Endothelial cell of umbilical vein (primary cell): ENCODE results near the gene FARP1. TPM values are rescaled to one million over a fixed set of nuclear protein-coding genes. Genes with fewer than 3 reads are reported as not detected.

ENCODE experiments used
- BruUV-seq: library from RNA; stranded (reverse); fragments of 400-500 nt; replicated peaks from 2 replicates; lab custom pipeline; 2021; lab: Mats Ljungman, UMichigan
- CTCF ChIA-PET: fragments of 300-600, 350-600 bp; sonication (Branson Sonifier 250); formaldehyde crosslinking; loops from one replicate; lab custom pipeline; 2021; ENCODE audit warnings: antibody characterized with exemption, inconsistent platforms; lab: Charles Lee
- POLR2A ChIA-PET: fragments of 300-600, 350-600 bp; sonication (Branson Sonifier 250); formaldehyde crosslinking; loops from one replicate; lab custom pipeline; 2021; ENCODE audit warnings: antibody characterized with exemption, inconsistent platforms; lab: Charles Lee
- DNase-seq: peaks from one replicate; pipeline ENCODE4 v3.0.0-alpha.2; 2011; ENCODE audit warnings: low read depth, low spot score
- FAIRE-seq: peaks from 2 replicates; lab custom pipeline; 2011; peaks lifted over from hg19 to GRCh38; lab: Jason Lieb, UNC
- H2AFZ ChIP-seq: 2 replicates; pipeline ENCODE4 v1.6.0; 2012; ENCODE audit warnings: low read depth, low read length, control low read depth, inconsistent platforms
- H3K27ac ChIP-seq: 2 replicates; pipeline ENCODE4 v1.5.1; 2011; ENCODE audit warnings: low read depth, mild to moderate bottlenecking, control low read depth, low read length, moderate library complexity; ENCODE audit not compliant: insufficient read depth
- H3K27me3 ChIP-seq, 2 experiments: 2 replicates each; pipeline versions ENCODE4 v1.6.0 to v1.6.1; 2011; ENCODE audit warnings: low read length in 2 of 2, mixed read lengths in 1 of 2; ENCODE audit not compliant: control insufficient read depth in 2 of 2, insufficient read depth in 2 of 2
- H3K36me3 ChIP-seq, 2 experiments: 2 replicates in 1 of 2; 3 replicates in 1 of 2; pipeline ENCODE4 v1.5.1; 2011; ENCODE audit warnings: low read length in 2 of 2, mild to moderate bottlenecking in 1 of 2, moderate library complexity in 1 of 2; ENCODE audit not compliant: control insufficient read depth in 2 of 2, insufficient read depth in 2 of 2; ENCODE audit errors: extremely low read depth in 1 of 2
- H3K4me1 ChIP-seq: 3 replicates; pipeline ENCODE4 v1.5.1; 2011; ENCODE audit warnings: mild to moderate bottlenecking, low read length; ENCODE audit not compliant: control insufficient read depth, insufficient read depth; ENCODE audit errors: extremely low read depth
- H3K4me2 ChIP-seq: 2 replicates; pipeline ENCODE4 v1.6.1; 2011; ENCODE audit warnings: low read length, control low read depth, mixed read lengths; ENCODE audit not compliant: insufficient read depth
- H3K4me3 ChIP-seq, 3 experiments: fragments of 200-600 bp in 1 of 3; sonication (generic), shearing (Covaris generic) in 1 of 3; replicated peaks in 1 of 3; 2 replicates each; pipeline ENCODE4 v1.5.1; 2011 to 2016; ENCODE audit warnings: control low read depth in 3 of 3, low read length in 3 of 3, mild to moderate bottlenecking in 2 of 3, inconsistent platforms in 1 of 3, low read depth in 1 of 3, moderate library complexity in 1 of 3; ENCODE audit not compliant: insufficient read depth in 1 of 3
- H3K79me2 ChIP-seq: 2 replicates; pipeline ENCODE4 v1.6.0; 2012; ENCODE audit warnings: low read length, inconsistent platforms; ENCODE audit not compliant: control insufficient read depth, insufficient read depth
- H3K9ac ChIP-seq: replicated peaks from 2 replicates; pipeline ENCODE3; 2011; ENCODE audit warnings: low read length, control low read depth; ENCODE audit not compliant: insufficient read depth; ENCODE audit errors: extremely low read depth
- H3K9me1 ChIP-seq: replicated peaks from 3 replicates; pipeline ENCODE4 v1.6.0; 2011; ENCODE audit warnings: mild to moderate bottlenecking, low read length; ENCODE audit not compliant: control insufficient read depth, insufficient read depth; ENCODE audit errors: extremely low read depth
- H3K9me3 ChIP-seq: replicated peaks from 2 replicates; pipeline ENCODE4 v1.5.1; 2012; ENCODE audit warnings: low read length, inconsistent platforms; ENCODE audit not compliant: control insufficient read depth, insufficient read depth
- H4K20me1 ChIP-seq: replicated peaks from 2 replicates; pipeline ENCODE3; 2011; ENCODE audit warnings: mild to moderate bottlenecking, low read length; ENCODE audit not compliant: control insufficient read depth, insufficient read depth; ENCODE audit errors: extremely low read depth
- CTCF ChIP-seq, 2 donors: IDR thresholded peaks; 1 replicate in 1 of 2; 2 replicates in 1 of 2; pipeline ENCODE4 v1.5.1; 2011; ENCODE audit warnings: low read length in 2 of 2, mild to moderate bottlenecking in 2 of 2, moderate library complexity in 2 of 2, control low read depth in 1 of 2, inconsistent platforms in 1 of 2, low read depth in 1 of 2; ENCODE audit not compliant: insufficient read depth in 1 of 2; ENCODE audit errors: extremely low read depth in 1 of 2
- EZH2 ChIP-seq: IDR thresholded peaks from 2 replicates; pipeline ENCODE4 v1.6.1; 2012; ENCODE audit warnings: borderline replicate concordance, low read depth, mild to moderate bottlenecking, moderate library complexity, low read length, inconsistent platforms; ENCODE audit not compliant: severe bottlenecking
- FOS ChIP-seq: IDR thresholded peaks from 2 replicates; pipeline ENCODE4 v1.6.1; 2011; ENCODE audit warnings: mild to moderate bottlenecking, low read length, moderate library complexity, borderline replicate concordance; ENCODE audit not compliant: insufficient read depth
- GATA2 ChIP-seq: IDR thresholded peaks from 2 replicates; pipeline ENCODE4 v1.7.0; 2011; ENCODE audit warnings: low read depth, mild to moderate bottlenecking, moderate library complexity, mixed read lengths, low read length; ENCODE audit not compliant: insufficient read length, insufficient read depth
- JUN ChIP-seq: IDR thresholded peaks from 2 replicates; pipeline ENCODE4 v1.6.1; 2011; ENCODE audit warnings: borderline replicate concordance, low read depth; ENCODE audit not compliant: insufficient read length, insufficient read depth
- MAX ChIP-seq: IDR thresholded peaks from 2 replicates; pipeline ENCODE4 v1.6.1; 2011; ENCODE audit not compliant: insufficient read depth, insufficient read length
- MYC ChIP-seq: IDR thresholded peaks from one replicate; pipeline ENCODE4 v1.6.1; 2011; ENCODE audit warnings: mild to moderate bottlenecking, low read depth, low read length
- POLR2A ChIP-seq: IDR thresholded peaks from 2 replicates; pipeline ENCODE4 v1.6.1; 2012; ENCODE audit warnings: low read depth, mild to moderate bottlenecking, control low read depth, low read length
- POLR2AphosphoS5 ChIP-seq: IDR thresholded peaks from 2 replicates; pipeline ENCODE4 v1.6.1; 2012; ENCODE audit warnings: low read depth, mild to moderate bottlenecking, control low read depth, low read length, moderate library complexity; ENCODE audit not compliant: insufficient read depth
- dilution Hi-C: fragments of 300-500 bp; cut with MboI; formaldehyde crosslinking; loops from one replicate; pipeline ENCODE4 v1.15.0; 2019; ENCODE audit warnings: low sequenced_read_pairs; ENCODE audit not compliant: extremely low pct_ligation_motif_present
- intact Hi-C: fragments of 100-400 bp; cut with micrococcal nuclease; formaldehyde crosslinking; loops from one replicate; pipeline ENCODE4 v1.10.0; 2022
- polyA plus RNA-seq, 4 experiments: library from polyadenylated mRNA; depleted of rRNA in 3 of 4; stranded (reverse) in 3 of 4; unstranded in 1 of 4; fragments of >200 nt; gene quantifications; 2 replicates each; pipeline versions ENCODE4 v1.2.1 to v1.2.3, GENCODE V29; 2011 to 2012; ENCODE audit warnings: missing spikeins in 1 of 4
- total RNA-seq: library from RNA; stranded (reverse); gene quantifications from 2 replicates; pipeline ENCODE4 v1.2.3, GENCODE V29; 2021

The FARP1 gene
- total and polyA plus RNA-seq, 2 donors (not counting 3 experiments of a cell fraction or from before 2014, with no cell fraction given), result 19.0 to 77.7 TPM

DNA sequence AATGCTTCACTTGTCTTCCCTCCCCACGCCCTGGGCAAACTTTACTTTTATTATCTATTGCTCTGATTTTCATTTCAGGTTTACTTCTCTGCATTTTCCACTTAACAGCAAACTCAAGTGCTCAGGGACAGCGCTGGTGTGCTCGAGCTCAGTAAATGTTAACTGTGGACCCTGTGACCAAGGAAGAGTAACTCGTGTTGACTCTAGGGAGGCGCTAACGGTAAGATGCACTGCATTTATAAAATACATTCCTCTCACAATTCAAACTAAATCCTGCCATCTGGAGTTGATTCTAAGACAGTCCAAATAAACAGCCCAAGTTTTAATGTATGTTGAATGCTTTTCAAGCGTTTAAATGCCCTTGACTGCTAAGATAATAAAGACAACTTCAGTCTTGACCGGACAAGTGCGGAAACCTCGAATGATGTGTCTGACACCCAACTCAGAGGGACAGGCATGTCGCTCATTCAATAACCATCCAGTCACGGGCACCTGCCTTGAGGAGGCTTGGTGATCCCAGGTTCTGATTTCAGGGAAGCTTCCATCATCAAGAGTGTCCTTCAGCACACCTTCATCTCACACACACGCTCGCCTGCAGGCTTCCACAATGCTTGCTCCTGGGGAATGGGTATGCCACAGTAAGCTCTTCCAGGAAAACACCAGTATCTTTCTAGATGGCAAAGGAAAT lies 340.9 kb downstream of the FARP1 start:
- peak; percentile 45 for DNase-seq
- TF ChIP-seq FOS (no peak), MYC (no peak), JUN (no peak), POLR2AphosphoS5 (no peak), MAX (no peak), EZH2 (no peak), POLR2A (no peak), CTCF (IDR thresholded peaks at IDR 0.05; ENCODE audit: extremely low read depth in 1 of 2, insufficient read depth in 1 of 2, low read depth in 1 of 2, low read length in 2 of 2) (no peak), GATA2 (no peak)
- H3K9me1 ChIP-seq, result no peaks in the 10 kb centered on the region
- peaks cover 0 to 1% of the 10 kb centered on the region in 2 experiments for H3K36me3 ChIP-seq
- H3K4me2 ChIP-seq, result peak overlapping the region; percentile 82
- peaks cover 41% of the 10 kb centered on the region for H3K4me1 ChIP-seq
- no peak for FAIRE-seq
- dilution Hi-C loops (no loop called here), intact Hi-C loops (loop anchor here (1.0 kb wide), 4 partner anchors 7 to 93 kb away; no protein-coding TSS in a partner anchor)
- H3K4me3 ChIP-seq, result peak overlapping the region in 1 of 3 experiments; percentile 25
- no TSS peak for BruUV-seq
- no peak overlapping the region for H2AFZ ChIP-seq
- no peaks in the 10 kb centered on the region for H3K9me3 ChIP-seq
- no peaks in the 10 kb centered on the region for H3K27me3 ChIP-seq
- H3K9ac ChIP-seq, result peak overlapping the region; percentile 91
- H3K27ac ChIP-seq, result peak overlapping the region; percentile 99
- ChIA-PET CTCF (interaction anchor here (1.2 to 3.3 kb wide), 17 partner anchors 8 to 189 kb away, joined by 3 to 32 read pairs (median 7); partner anchors contain the start of gene STK24), POLR2A (interaction anchor here (1.6 to 1.7 kb wide), 2 partner anchors 26 to 94 kb away, joined by 5 to 6 read pairs; no protein-coding TSS in a partner anchor)
- peaks cover 74% of the 10 kb centered on the region for H3K79me2 ChIP-seq
- no peaks in the 10 kb centered on the region for H4K20me1 ChIP-seq
